Measurements from ENCODE around the gene PCDHGA8. TPM values are rescaled to one million over a fixed set of nuclear protein-coding genes. Genes with fewer than 3 reads are reported as not detected.
"Not testable (repeated sequence)": the region's sequence is repeated elsewhere in the genome, so short reads cannot be mapped to it uniquely, and the experiment has no call there.

The PCDHGA8 gene
- polyA plus RNA-seq, 4 donors: 0.10 to 0.15 TPM; not detected in 2

DNA sequence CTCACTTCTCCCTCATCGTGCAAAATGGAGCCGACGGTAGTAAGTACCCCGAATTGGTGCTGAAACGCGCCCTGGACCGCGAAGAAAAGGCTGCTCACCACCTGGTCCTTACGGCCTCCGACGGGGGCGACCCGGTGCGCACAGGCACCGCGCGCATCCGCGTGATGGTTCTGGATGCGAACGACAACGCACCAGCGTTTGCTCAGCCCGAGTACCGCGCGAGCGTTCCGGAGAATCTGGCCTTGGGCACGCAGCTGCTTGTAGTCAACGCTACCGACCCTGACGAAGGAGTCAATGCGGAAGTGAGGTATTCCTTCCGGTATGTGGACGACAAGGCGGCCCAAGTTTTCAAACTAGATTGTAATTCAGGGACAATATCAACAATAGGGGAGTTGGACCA lies 38.9 kb downstream of the PCDHGA8 start:
- Histone ChIP-seq H3K4me1 (ENCODE audit: control insufficient read depth in 3 of 3, insufficient read depth in 2 of 3, low read depth in 1 of 3, low read length in 2 of 3) (no peaks in the 10 kb centered on the region), H3K27me3 (ENCODE audit: control insufficient read depth in 3 of 3, insufficient read depth in 3 of 3, low read length in 3 of 3) (peaks cover 0 to 35% (median 10%) of the 10 kb centered on the region in 3 donors), H3K36me3 (ENCODE audit: control insufficient read depth in 3 of 3, insufficient read depth in 2 of 3, low read depth in 1 of 3, low read length in 3 of 3) (no peaks in the 10 kb centered on the region), H3K9me3 (ENCODE audit: control insufficient read depth in 2 of 2, insufficient read depth in 1 of 2, low read depth in 1 of 2, low read length in 1 of 2) (peaks cover 2 to 65% of the 10 kb centered on the region in 2 donors), H3K4me3 (ENCODE audit: low read depth in 1 of 3, low read length in 3 of 3) (no peak overlapping the region), H3K27ac (ENCODE audit: low read depth in 1 of 3, low read length in 2 of 3) (no peak overlapping the region)
- FAIRE-seq (no peak), DNase-seq (no peak)
- 17 to 44% (median 40%) methylated on average over 37 of the region's 37 CpGs for WGBS, 3 donors

DNA sequence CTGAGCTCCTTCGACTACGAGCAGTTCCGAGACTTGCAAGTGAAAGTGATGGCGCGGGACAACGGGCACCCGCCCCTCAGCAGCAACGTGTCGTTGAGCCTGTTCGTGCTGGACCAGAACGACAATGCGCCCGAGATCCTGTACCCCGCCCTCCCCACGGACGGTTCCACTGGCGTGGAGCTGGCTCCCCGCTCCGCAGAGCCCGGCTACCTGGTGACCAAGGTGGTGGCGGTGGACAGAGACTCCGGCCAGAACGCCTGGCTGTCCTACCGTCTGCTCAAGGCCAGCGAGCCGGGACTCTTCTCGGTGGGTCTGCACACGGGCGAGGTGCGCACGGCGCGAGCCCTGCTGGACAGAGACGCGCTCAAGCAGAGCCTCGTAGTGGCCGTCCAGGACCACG lies 39.9 kb downstream of the PCDHGA8 start:
- FAIRE-seq; H3K27ac ChIP-seq (ENCODE audit: low read depth in 1 of 3, low read length in 2 of 3); DNase-seq; H3K36me3 ChIP-seq (ENCODE audit: control insufficient read depth in 3 of 3, insufficient read depth in 2 of 3, low read depth in 1 of 3, low read length in 3 of 3); H3K4me1 ChIP-seq (ENCODE audit: control insufficient read depth in 3 of 3, insufficient read depth in 2 of 3, low read depth in 1 of 3, low read length in 2 of 3); H3K4me3 ChIP-seq (ENCODE audit: low read depth in 1 of 3, low read length in 3 of 3): not testable (repeated sequence)
- peaks cover 0 to 29% (median 10%) of the 10 kb centered on the region in 3 donors for H3K27me3 ChIP-seq (ENCODE audit: control insufficient read depth in 3 of 3, insufficient read depth in 3 of 3, low read length in 3 of 3)
- WGBS, 3 donors: 36 to 57% (median 50%) methylated on average over 22 to 38 of the region's 38 CpGs
- peaks cover 2 to 55% of the 10 kb centered on the region in 2 donors for H3K9me3 ChIP-seq (ENCODE audit: control insufficient read depth in 2 of 2, insufficient read depth in 1 of 2, low read depth in 1 of 2, low read length in 1 of 2)

DNA sequence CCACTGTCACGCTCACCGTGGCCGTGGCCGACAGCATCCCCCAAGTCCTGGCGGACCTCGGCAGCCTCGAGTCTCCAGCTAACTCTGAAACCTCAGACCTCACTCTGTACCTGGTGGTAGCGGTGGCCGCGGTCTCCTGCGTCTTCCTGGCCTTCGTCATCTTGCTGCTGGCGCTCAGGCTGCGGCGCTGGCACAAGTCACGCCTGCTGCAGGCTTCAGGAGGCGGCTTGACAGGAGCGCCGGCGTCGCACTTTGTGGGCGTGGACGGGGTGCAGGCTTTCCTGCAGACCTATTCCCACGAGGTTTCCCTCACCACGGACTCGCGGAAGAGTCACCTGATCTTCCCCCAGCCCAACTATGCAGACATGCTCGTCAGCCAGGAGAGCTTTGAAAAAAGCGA lies 40.3 kb downstream of the PCDHGA8 start:
- not testable (repeated sequence) for H3K36me3 ChIP-seq (ENCODE audit: control insufficient read depth in 3 of 3, insufficient read depth in 2 of 3, low read depth in 1 of 3, low read length in 3 of 3); FAIRE-seq; H3K27ac ChIP-seq (ENCODE audit: low read depth in 1 of 3, low read length in 2 of 3); DNase-seq; H3K4me1 ChIP-seq (ENCODE audit: control insufficient read depth in 3 of 3, insufficient read depth in 2 of 3, low read depth in 1 of 3, low read length in 2 of 3); H3K4me3 ChIP-seq (ENCODE audit: low read depth in 1 of 3, low read length in 3 of 3)
- Histone ChIP-seq H3K9me3 (ENCODE audit: control insufficient read depth in 2 of 2, insufficient read depth in 1 of 2, low read depth in 1 of 2, low read length in 1 of 2) (peaks cover 2 to 51% of the 10 kb centered on the region in 2 donors), H3K27me3 (ENCODE audit: control insufficient read depth in 3 of 3, insufficient read depth in 3 of 3, low read length in 3 of 3) (peaks cover 0 to 26% (median 8%) of the 10 kb centered on the region in 3 donors)
- 29 to 41% (median 40%) methylated on average over 25 to 29 of the region's 29 CpGs for WGBS, 3 donors

DNA sequence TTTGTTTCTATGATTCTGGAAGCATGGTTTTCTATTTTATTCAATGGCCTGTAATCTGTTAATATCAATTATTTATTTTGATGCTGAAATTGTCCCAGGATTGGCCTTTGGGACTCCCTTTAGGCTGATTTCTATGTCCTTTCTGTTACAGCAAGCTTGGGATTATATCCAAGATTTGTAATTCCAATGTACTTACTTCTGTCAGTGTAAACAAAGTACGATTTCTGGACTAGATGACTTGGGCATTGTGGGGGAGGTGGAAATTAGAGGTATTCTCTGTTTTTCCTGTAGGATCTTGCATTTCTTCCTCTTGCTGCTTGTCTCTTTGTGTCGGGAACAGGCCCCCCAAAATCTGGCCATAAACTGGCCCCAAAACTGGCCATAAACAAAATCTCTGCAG lies 41.6 kb downstream of the PCDHGA8 start:
- 64 to 75% (median 71%) methylated on average over 2 of the region's 2 CpGs for WGBS, 3 donors
- H3K27me3 ChIP-seq (ENCODE audit: control insufficient read depth in 3 of 3, insufficient read depth in 3 of 3, low read length in 3 of 3): peaks cover 0 to 26% (median 8%) of the 10 kb centered on the region in 3 donors
- H3K4me1 ChIP-seq (ENCODE audit: control insufficient read depth in 3 of 3, insufficient read depth in 2 of 3, low read depth in 1 of 3, low read length in 2 of 3): no peaks in the 10 kb centered on the region
- no peak overlapping the region for H3K4me3 ChIP-seq (ENCODE audit: low read depth in 1 of 3, low read length in 3 of 3)
- no peaks in the 10 kb centered on the region for H3K36me3 ChIP-seq (ENCODE audit: control insufficient read depth in 3 of 3, insufficient read depth in 2 of 3, low read depth in 1 of 3, low read length in 3 of 3)
- peaks cover 0 to 45% of the 10 kb centered on the region in 2 donors for H3K9me3 ChIP-seq (ENCODE audit: control insufficient read depth in 2 of 2, insufficient read depth in 1 of 2, low read depth in 1 of 2, low read length in 1 of 2)
- DNase-seq: no peak
- no peak overlapping the region for H3K27ac ChIP-seq (ENCODE audit: low read depth in 1 of 3, low read length in 2 of 3)
- no peak for FAIRE-seq

DNA sequence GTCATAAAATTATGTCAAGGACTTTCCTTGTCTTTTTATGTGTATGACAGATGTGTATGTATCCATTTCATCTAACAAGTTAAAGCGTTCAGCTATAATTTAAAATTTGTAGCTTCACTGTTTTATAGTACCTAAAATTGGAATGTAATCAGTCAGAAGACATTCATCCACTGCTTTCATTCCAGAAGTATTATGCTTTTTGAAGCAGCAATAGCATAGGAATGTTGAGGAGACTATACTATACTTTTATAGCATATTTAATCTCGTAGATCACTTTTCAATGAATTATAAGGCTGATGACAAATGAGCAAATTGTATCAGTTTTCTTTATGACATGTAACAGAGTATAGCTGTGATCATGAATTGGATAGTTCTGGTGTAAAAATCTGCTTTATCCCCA lies 44.8 kb downstream of the PCDHGA8 start:
- no peaks in the 10 kb centered on the region for H3K36me3 ChIP-seq (ENCODE audit: control insufficient read depth in 3 of 3, insufficient read depth in 2 of 3, low read depth in 1 of 3, low read length in 3 of 3)
- no peak overlapping the region for H3K27ac ChIP-seq (ENCODE audit: low read depth in 1 of 3, low read length in 2 of 3)
- H3K9me3 ChIP-seq (ENCODE audit: control insufficient read depth in 2 of 2, insufficient read depth in 1 of 2, low read depth in 1 of 2, low read length in 1 of 2): peaks cover 0 to 53% of the 10 kb centered on the region in 2 donors
- no peak overlapping the region for H3K4me3 ChIP-seq (ENCODE audit: low read depth in 1 of 3, low read length in 3 of 3)
- no peaks in the 10 kb centered on the region for H3K4me1 ChIP-seq (ENCODE audit: control insufficient read depth in 3 of 3, insufficient read depth in 2 of 3, low read depth in 1 of 3, low read length in 2 of 3)
- H3K27me3 ChIP-seq (ENCODE audit: control insufficient read depth in 3 of 3, insufficient read depth in 3 of 3, low read length in 3 of 3): peaks cover 0 to 6% (median 2%) of the 10 kb centered on the region in 3 donors
- FAIRE-seq (no peak), DNase-seq (no peak)
- WGBS, 3 donors: 85 to 87% (median 87%) methylated on average over 2 of the region's 2 CpGs

DNA sequence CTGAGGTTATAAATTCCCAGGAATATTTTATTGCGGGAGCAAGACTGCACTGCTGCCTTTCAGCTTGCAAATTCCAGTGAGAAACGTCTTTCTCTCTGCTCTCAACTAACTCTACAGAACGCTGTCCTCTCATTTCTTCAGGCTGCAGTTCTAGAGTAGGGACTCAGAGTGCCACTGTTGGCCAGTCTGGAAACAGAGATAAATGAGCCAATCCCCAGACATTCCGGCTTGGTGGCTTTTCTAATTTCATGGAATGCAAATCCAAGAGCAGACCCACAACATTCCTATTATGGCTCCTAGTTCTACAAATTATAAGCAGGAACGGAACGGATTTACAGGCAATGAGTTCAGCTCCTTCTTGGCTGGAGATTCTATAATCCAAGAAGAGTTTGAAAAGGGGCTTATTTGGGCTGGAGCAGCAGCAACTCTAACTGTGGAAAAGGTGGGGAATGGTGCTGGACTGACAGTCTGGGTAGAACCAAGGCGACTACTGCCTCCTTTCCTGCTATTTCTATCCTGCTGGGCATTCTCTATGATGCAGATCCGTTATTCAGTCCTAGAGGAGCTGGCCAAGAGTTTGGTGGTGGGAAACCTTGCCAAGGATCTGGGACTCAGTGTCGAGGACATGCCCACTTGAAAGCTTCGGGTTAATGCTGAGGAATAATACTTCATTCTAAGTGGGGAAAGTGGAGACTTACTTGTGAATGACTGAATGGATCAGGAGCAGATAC lies 47.1 kb downstream of the PCDHGA8 start:
- Histone ChIP-seq H3K9me3 (ENCODE audit: control insufficient read depth in 2 of 2, insufficient read depth in 1 of 2, low read depth in 1 of 2, low read length in 1 of 2) (peaks cover 0 to 39% of the 10 kb centered on the region in 2 donors), H3K4me3 (ENCODE audit: low read depth in 1 of 3, low read length in 3 of 3) (no peak overlapping the region), H3K36me3 (ENCODE audit: control insufficient read depth in 3 of 3, insufficient read depth in 2 of 3, low read depth in 1 of 3, low read length in 3 of 3) (no peaks in the 10 kb centered on the region), H3K4me1 (ENCODE audit: control insufficient read depth in 3 of 3, insufficient read depth in 2 of 3, low read depth in 1 of 3, low read length in 2 of 3) (no peaks in the 10 kb centered on the region), H3K27me3 (ENCODE audit: control insufficient read depth in 3 of 3, insufficient read depth in 3 of 3, low read length in 3 of 3) (peaks cover 0 to 2% (median 0%) of the 10 kb centered on the region in 3 donors), H3K27ac (ENCODE audit: low read depth in 1 of 3, low read length in 2 of 3) (no peak overlapping the region)
- DNase-seq (no peak), FAIRE-seq (no peak)
- WGBS, 3 donors: 64 to 70% (median 68%) methylated on average over 10 of the region's 10 CpGs

DNA sequence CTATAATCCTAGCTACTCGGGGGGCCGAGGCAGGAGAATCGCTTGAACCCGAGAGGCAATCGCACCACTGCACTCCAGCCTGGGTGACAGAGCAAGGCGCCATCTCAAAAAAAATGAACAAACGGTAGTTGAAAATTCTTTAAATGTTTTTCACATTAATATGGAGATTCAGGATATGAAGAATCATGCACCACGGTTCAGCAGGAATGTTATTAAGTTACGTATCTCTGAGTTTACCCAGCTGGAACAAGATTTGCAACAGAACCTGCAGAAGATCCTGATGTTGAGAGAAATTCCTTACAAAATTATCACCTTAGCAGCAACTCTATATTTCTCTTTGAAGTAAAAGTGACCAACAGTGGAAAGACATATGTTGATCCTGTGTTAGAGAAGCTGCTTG lies 47.9 kb downstream of the PCDHGA8 start:
- DNase-seq: no peak
- no peaks in the 10 kb centered on the region for H3K4me1 ChIP-seq (ENCODE audit: control insufficient read depth in 3 of 3, insufficient read depth in 2 of 3, low read depth in 1 of 3, low read length in 2 of 3)
- no peak overlapping the region for H3K4me3 ChIP-seq (ENCODE audit: low read depth in 1 of 3, low read length in 3 of 3)
- no peak overlapping the region for H3K27ac ChIP-seq (ENCODE audit: low read depth in 1 of 3, low read length in 2 of 3)
- no peak for FAIRE-seq
- peaks cover 0 to 2% (median 0%) of the 10 kb centered on the region in 3 donors for H3K27me3 ChIP-seq (ENCODE audit: control insufficient read depth in 3 of 3, insufficient read depth in 3 of 3, low read length in 3 of 3)
- peaks cover 0 to 39% of the 10 kb centered on the region in 2 donors for H3K9me3 ChIP-seq (ENCODE audit: control insufficient read depth in 2 of 2, insufficient read depth in 1 of 2, low read depth in 1 of 2, low read length in 1 of 2)
- 90 to 93% (median 90%) methylated on average over 9 of the region's 9 CpGs for WGBS, 3 donors
- no peaks in the 10 kb centered on the region for H3K36me3 ChIP-seq (ENCODE audit: control insufficient read depth in 3 of 3, insufficient read depth in 2 of 3, low read depth in 1 of 3, low read length in 3 of 3)

DNA sequence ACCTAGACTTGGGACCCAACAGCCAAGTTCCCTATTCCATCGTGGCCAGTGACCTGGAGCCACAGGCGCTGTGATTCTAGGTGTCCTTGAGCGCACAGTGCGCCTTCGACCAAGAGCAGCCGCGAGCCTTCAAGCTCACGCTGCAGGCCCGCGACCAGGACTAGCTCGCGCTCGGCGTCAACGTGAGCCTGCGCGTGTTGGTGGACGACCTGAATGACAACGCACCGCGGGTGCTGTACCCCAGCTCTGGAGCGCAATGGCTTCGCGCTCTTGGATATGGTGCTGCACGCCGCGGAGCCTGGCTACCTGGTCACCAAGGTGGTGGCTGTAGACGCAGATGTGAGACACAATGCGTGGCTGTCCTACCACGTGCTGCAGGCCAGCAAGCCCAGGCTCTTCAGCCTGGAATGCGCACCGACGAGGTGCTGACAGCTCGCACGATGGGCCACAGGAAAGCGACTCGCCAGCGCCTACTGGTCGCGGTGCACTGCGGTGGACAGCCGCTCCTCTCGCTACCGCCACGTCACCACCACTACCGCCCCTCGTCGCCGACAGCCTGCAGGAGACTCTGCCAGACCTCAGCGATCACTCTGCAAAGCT lies 49.2 kb downstream of the PCDHGA8 start:
- H3K4me1 ChIP-seq (ENCODE audit: control insufficient read depth in 3 of 3, insufficient read depth in 2 of 3, low read depth in 1 of 3, low read length in 2 of 3): no peaks in the 10 kb centered on the region

More for the DNA sequence above, 49.2 kb downstream of the PCDHGA8 start:
- WGBS, 3 donors: 50 to 68% (median 68%) methylated on average over 50 of the region's 50 CpGs
- no peak for DNase-seq
- H3K4me3 ChIP-seq (ENCODE audit: low read depth in 1 of 3, low read length in 3 of 3): no peak overlapping the region
- no peak overlapping the region for H3K27ac ChIP-seq (ENCODE audit: low read depth in 1 of 3, low read length in 2 of 3)
- H3K36me3 ChIP-seq (ENCODE audit: control insufficient read depth in 3 of 3, insufficient read depth in 2 of 3, low read depth in 1 of 3, low read length in 3 of 3): no peaks in the 10 kb centered on the region
- H3K9me3 ChIP-seq (ENCODE audit: control insufficient read depth in 2 of 2, insufficient read depth in 1 of 2, low read depth in 1 of 2, low read length in 1 of 2): peaks cover 0 to 39% of the 10 kb centered on the region in 2 donors
- FAIRE-seq: no peak
- peaks cover 0 to 2% (median 0%) of the 10 kb centered on the region in 3 donors for H3K27me3 ChIP-seq (ENCODE audit: control insufficient read depth in 3 of 3, insufficient read depth in 3 of 3, low read length in 3 of 3)

Data from small intestine (tissue), 7 donors.